ENCODE results near the gene NUP188. TPM values are rescaled to one million over a fixed set of nuclear protein-coding genes. Genes with fewer than 3 reads are reported as not detected.

NUP188 gene
- total and polyA plus RNA-seq, 2 of the 13 experiments (the other 11 are each of a cell fraction or from before 2014, with no cell fraction given), result 28.0 to 38.5 TPM

- TF ChIP-seq ZNF567 (CRISPR knock-in tag; IDR thresholded peaks at IDR 0.05; ENCODE audit: borderline replicate concordance), result no peak; the same call in 1 of the 2 replicates
- peak; percentile 60; the same call in 1 of the 2 replicates for TF ChIP-seq ZNF546 (CRISPR knock-in tag; conservative IDR thresholded peaks at IDR 0.05)
- no peak for TF ChIP-seq RNF2 (conservative IDR thresholded peaks at IDR 0.05; ENCODE audit: low read depth)
- TF ChIP-seq HDAC6 (IDR thresholded peaks at IDR 0.05; ENCODE audit: low read depth, low read length), result no peak
- TF ChIP-seq TBX3 (IDR thresholded peaks at IDR 0.05; ENCODE audit: borderline replicate concordance), result no peak
- TF ChIP-seq ZNF44 (CRISPR knock-in tag; IDR thresholded peaks at IDR 0.05), result no peak
- TF ChIP-seq ZNF550 (CRISPR knock-in tag; IDR thresholded peaks at IDR 0.05; ENCODE audit: borderline replicate concordance), result peak; percentile 66; the same call in 1 of the 2 replicates
- TF ChIP-seq ZBTB49 (CRISPR knock-in tag; IDR thresholded peaks at IDR 0.05; ENCODE audit: borderline replicate concordance), result no peak
- no peak for TF ChIP-seq ETS1 (CRISPR knock-in tag; IDR thresholded peaks at IDR 0.05)
- no peak; the same call in 1 of the 2 replicates for TF ChIP-seq CREM (IDR thresholded peaks at IDR 0.05)
- TF ChIP-seq CREM (CRISPR knock-in tag; IDR thresholded peaks at IDR 0.05), result no peak
- peak; percentile 53; the same call in 1 of the 2 replicates for TF ChIP-seq ZSCAN25 (CRISPR knock-in tag; IDR thresholded peaks at IDR 0.05)
- no peak for TF ChIP-seq NR2F1 (CRISPR knock-in tag; IDR thresholded peaks at IDR 0.05)
- TF ChIP-seq KDM1A (CRISPR knock-in tag; IDR thresholded peaks at IDR 0.05), result no peak
- no peak for TF ChIP-seq FOXJ3 (CRISPR knock-in tag; IDR thresholded peaks at IDR 0.05; ENCODE audit: borderline replicate concordance)
- TF ChIP-seq TOPORS (CRISPR knock-in tag; IDR thresholded peaks at IDR 0.05), result no peak
- no peak for TF ChIP-seq MLLT10 (CRISPR knock-in tag; IDR thresholded peaks at IDR 0.05)
- 0 out of 2 replicates have a peak, but pooled peaks have one; percentile 18 for TF ChIP-seq SRF (IDR thresholded peaks at IDR 0.05; ENCODE audit: low read depth, low read length)
- TF ChIP-seq JUNB (CRISPR knock-in tag; IDR thresholded peaks at IDR 0.05; ENCODE audit: borderline replicate concordance), result no peak
- TF ChIP-seq PITX1 (CRISPR knock-in tag; IDR thresholded peaks at IDR 0.05), result peak; percentile 17; the same call in 1 of the 2 replicates
- TF ChIP-seq MAFG (CRISPR knock-in tag; IDR thresholded peaks at IDR 0.05), result no peak
- no peak for TF ChIP-seq ZSCAN21 (CRISPR knock-in tag; IDR thresholded peaks at IDR 0.05; ENCODE audit: borderline replicate concordance)
- TF ChIP-seq HMGA1 (CRISPR knock-in tag; conservative IDR thresholded peaks at IDR 0.05), result no peak
- no peak for TF ChIP-seq EP300 (IDR thresholded peaks at IDR 0.05; ENCODE audit: low read depth in 2 of 2, low read length in 2 of 2)
- peak; percentile 40; the same call in 1 of the 2 replicates for TF ChIP-seq EP300 (CRISPR knock-in tag; IDR thresholded peaks at IDR 0.05; ENCODE audit: borderline replicate concordance)
- no peak; the same call in 1 of the 2 replicates for TF ChIP-seq KDM5B (CRISPR knock-in tag; IDR thresholded peaks at IDR 0.05; ENCODE audit: borderline replicate concordance)
Observed at GRCh38 chr9:128947527-128948301, at the start of gene NUP188, which contains the start of gene DOLK (continued).

Measured in HepG2 (cell line).